GM19395 (cell line): Measurements from ENCODE around the gene SPATS2.
A peak's percentile ranks its signal among the peaks of the same experiment; 100 is the strongest.
"Not testable (repeated sequence)": the region's sequence is repeated elsewhere in the genome, so short reads cannot be mapped to it uniquely, and the experiment has no call there.

Source experiments
- ATAC-seq: cut with Tn5 transposase; IDR thresholded peaks from one replicate; pipeline ENCODE4 v1.9.1; 2021; ENCODE audit warnings: mild to moderate bottlenecking, moderate library complexity; ENCODE audit not compliant: unreplicated experiment

The SPATS2 gene

GRCh38 chr12:49349266-49349665 lies 18.0 kb upstream of the SPATS2 start:
- ATAC-seq, result no peak

- no peak for ATAC-seq
Observed at GRCh38 chr12:49352351-49352750, 14.9 kb upstream of the SPATS2 start.

- ATAC-seq, result no peak
Observed at GRCh38 chr12:49355913-49356312, 11.3 kb upstream of the SPATS2 start.

- no peak for ATAC-seq
Observed at GRCh38 chr12:49357103-49357678, 10.1 kb upstream of the SPATS2 start.

GRCh38 chr12:49358483-49359141 lies 8.7 kb upstream of the SPATS2 start:
- ATAC-seq, result no peak

- no peak for ATAC-seq
Observed at GRCh38 chr12:49359671-49360070, 7.6 kb upstream of the SPATS2 start.

GRCh38 chr12:49362077-49362476 lies 5.2 kb upstream of the SPATS2 start:
- no peak for ATAC-seq

- no peak for ATAC-seq
Observed at GRCh38 chr12:49364989-49365388, 2.3 kb upstream of the SPATS2 start.

- no peak for ATAC-seq
Observed at GRCh38 chr12:49365542-49365941, 1.7 kb upstream of the SPATS2 start.

- ATAC-seq, result peak; percentile 7
Observed at GRCh38 chr12:49366096-49366651, 1.1 kb upstream of the SPATS2 start.

GRCh38 chr12:49366652-49367380 lies 446 bp upstream of the SPATS2 start:
- peak; percentile 64 for ATAC-seq

GRCh38 chr12:49368240-49368600 lies 958 bp downstream of the SPATS2 start:
- ATAC-seq, result no peak

- ATAC-seq, result peak; percentile 60
Observed at GRCh38 chr12:49369411-49370145, 2.3 kb downstream of the SPATS2 start.

- ATAC-seq, result no peak
Observed at GRCh38 chr12:49370539-49370938, 3.3 kb downstream of the SPATS2 start.

GRCh38 chr12:49375406-49375805 lies 8.1 kb downstream of the SPATS2 start:
- peak; percentile 53 for ATAC-seq

- no peak for ATAC-seq
Observed at GRCh38 chr12:49377386-49377785, 10.1 kb downstream of the SPATS2 start.

- ATAC-seq, result not testable (repeated sequence)
Observed at GRCh38 chr12:49380184-49380583, 12.9 kb downstream of the SPATS2 start.

GRCh38 chr12:49388682-49389386 lies 21.6 kb downstream of the SPATS2 start:
- no peak for ATAC-seq

- ATAC-seq, result no peak
Observed at GRCh38 chr12:49389387-49389703, 22.1 kb downstream of the SPATS2 start.

GRCh38 chr12:49397000-49397399 lies 29.7 kb downstream of the SPATS2 start:
- ATAC-seq, result no peak

GRCh38 chr12:49400304-49400703 lies 33.0 kb downstream of the SPATS2 start:
- ATAC-seq, result no peak
